Activated T-cell treated with anti-CD3 and anti-CD28 coated beads, Interleukin-2, amount 50 U/mL, for 1 hour (primary cell): ENCODE measurements around the gene SLC17A2.
"Not testable (repeated sequence)": the region's sequence is repeated elsewhere in the genome, so short reads cannot be mapped to it uniquely, and the experiment has no call there.

Source experiments
- DNase-seq: peaks from one replicate; pipeline ENCODE4 v3.0.0-alpha.2; 2020

Gene SLC17A2

GRCh38 chr6:25951296-25952032 lies 21.0 kb upstream of the SLC17A2 start:
- DNase-seq = no peak

GRCh38 chr6:25950297-25950696 lies 19.8 kb upstream of the SLC17A2 start:
- DNase-seq = no peak

- DNase-seq = no peak
These were observed 19.2 kb upstream of the SLC17A2 start for GRCh38 chr6:25949695-25950094.

- DNase-seq = not testable (repeated sequence)
These were observed 17.0 kb upstream of the SLC17A2 start for GRCh38 chr6:25947492-25947891.

- no peak for DNase-seq
These were observed 16.1 kb upstream of the SLC17A2 start for GRCh38 chr6:25946631-25947030.

GRCh38 chr6:25945738-25946137 lies 15.2 kb upstream of the SLC17A2 start:
- not testable (repeated sequence) for DNase-seq

GRCh38 chr6:25944688-25945574 lies 14.4 kb upstream of the SLC17A2 start:
- DNase-seq = no peak

GRCh38 chr6:25943887-25944286 lies 13.4 kb upstream of the SLC17A2 start:
- no peak for DNase-seq

- DNase-seq = no peak
These were observed 12.2 kb upstream of the SLC17A2 start for GRCh38 chr6:25942561-25943147.

GRCh38 chr6:25939593-25939992 lies 9.1 kb upstream of the SLC17A2 start:
- no peak for DNase-seq

GRCh38 chr6:25935953-25936352 lies 5.5 kb upstream of the SLC17A2 start:
- no peak for DNase-seq

GRCh38 chr6:25934735-25935313 lies 4.3 kb upstream of the SLC17A2 start:
- DNase-seq = no peak

- no peak for DNase-seq
These were observed 3.7 kb upstream of the SLC17A2 start for GRCh38 chr6:25934156-25934555.

- DNase-seq = no peak
These were observed 869 bp upstream of the SLC17A2 start for GRCh38 chr6:25931411-25931709.

- not testable (repeated sequence) for DNase-seq
These were observed 706 bp downstream of the SLC17A2 start for GRCh38 chr6:25929785-25930184.

GRCh38 chr6:25928562-25929324 lies 1.7 kb downstream of the SLC17A2 start:
- no peak for DNase-seq

GRCh38 chr6:25927756-25928216 lies 2.7 kb downstream of the SLC17A2 start:
- DNase-seq = no peak

GRCh38 chr6:25927178-25927577 lies 3.3 kb downstream of the SLC17A2 start:
- no peak for DNase-seq

- DNase-seq = no peak
These were observed 4.6 kb downstream of the SLC17A2 start for GRCh38 chr6:25925876-25926275.

GRCh38 chr6:25922301-25922700 lies 8.2 kb downstream of the SLC17A2 start:
- DNase-seq = no peak

- no peak for DNase-seq
These were observed 8.8 kb downstream of the SLC17A2 start for GRCh38 chr6:25921525-25922203.

GRCh38 chr6:25919657-25920056 lies 10.8 kb downstream of the SLC17A2 start:
- no peak for DNase-seq
